A549 (cell line): ENCODE data around the gene OGFOD2. TPM values are rescaled to one million over a fixed set of nuclear protein-coding genes. Genes with fewer than 3 reads are reported as not detected.

Experiments used
- ATAC-seq, 2 experiments: fragments of 200-7000 bp in 1 of 2; fragments of >200 bp in 1 of 2; cut with Nextera tagmentation in 1 of 2; cut with Tn5 transposase in 1 of 2; 3 replicates each; pipeline versions ENCODE4 v1.8.0 to v1.9.1; 2018 to 2020; ENCODE audit warnings: mild to moderate bottlenecking in 1 of 2, moderate library complexity in 1 of 2
- CTCF ChIA-PET: fragments of 300-600 bp; sonication (Branson Sonifier 250); formaldehyde crosslinking; extraction: SDS; loops from one replicate; lab custom pipeline; 2021; ENCODE audit warnings: antibody characterized with exemption, inconsistent platforms; lab: Yijun Ruan, JAX
- POLR2A ChIA-PET: fragments of 350-600 bp; formaldehyde crosslinking; extraction: SDS; loops from one replicate; lab custom pipeline; 2021; ENCODE audit warnings: antibody characterized with exemption, inconsistent platforms; lab: Yijun Ruan, JAX
- DNase-seq, 2 experiments: peaks; one replicate each; pipeline versions ENCODE4 v3.0.0 to v3.0.0-alpha.2; 2011 to 2016; ENCODE audit warnings: low read depth in 1 of 2, low spot score in 1 of 2
- FAIRE-seq: peaks from 2 replicates; lab custom pipeline; 2011; peaks lifted over from hg19 to GRCh38; lab: Jason Lieb, UNC
- H3K27ac ChIP-seq, 2 experiments: fragments of >200 bp; sonication (Bioruptor Twin); formaldehyde crosslinking; 3 replicates each; pipeline ENCODE4 v1.5.1; 2016 to 2017
- H3K4me1 ChIP-seq: fragments of >200 bp; sonication (Bioruptor Twin); formaldehyde crosslinking; 3 replicates; pipeline ENCODE4 v1.6.1; 2016
- H3K4me2 ChIP-seq: fragments of >200 bp; sonication (Bioruptor Twin); formaldehyde crosslinking; 3 replicates; pipeline ENCODE4 v1.6.1; 2016
- H3K4me3 ChIP-seq: fragments of >200 bp; sonication (Bioruptor Twin); formaldehyde crosslinking; 3 replicates; pipeline ENCODE4 v1.5.1; 2016
- H3K9me3 ChIP-seq: fragments of >200 bp; sonication (Bioruptor Twin); formaldehyde crosslinking; 3 replicates; pipeline ENCODE4 v1.6.1; 2016
- ATOH8 ChIP-seq: fragments of 250-450 bp; sonication (Bioruptor Pico); IDR thresholded peaks from 2 replicates; pipeline ENCODE4 v1.5.0; 2020; ENCODE audit warnings: low read depth, mild to moderate bottlenecking, moderate library complexity
- CTCF ChIP-seq: fragments of >200 bp; sonication (Bioruptor Twin); formaldehyde crosslinking; IDR thresholded peaks from 3 replicates; pipeline ENCODE4 v1.5.1; 2016
- HEYL ChIP-seq: fragments of 250-450 bp; sonication (Bioruptor Pico); IDR thresholded peaks from 2 replicates; pipeline ENCODE4 v1.8.0; 2021; ENCODE audit warnings: mild to moderate bottlenecking, moderate library complexity
- HMGXB4 ChIP-seq: fragments of 250-450 bp; sonication (Bioruptor Pico); IDR thresholded peaks from 2 replicates; pipeline ENCODE4 v1.5.0; 2021; ENCODE audit warnings: mild to moderate bottlenecking, moderate library complexity, borderline replicate concordance
- HOXA7 ChIP-seq: fragments of 250-450 bp; sonication (Bioruptor Pico); IDR thresholded peaks from 2 replicates; pipeline ENCODE4 v1.5.0; 2020; ENCODE audit warnings: mild to moderate bottlenecking, moderate library complexity
- HOXB13 ChIP-seq: fragments of 250-450 bp; sonication (Bioruptor Pico); IDR thresholded peaks from 2 replicates; pipeline ENCODE4 v1.5.0; 2020; ENCODE audit warnings: low read depth, mild to moderate bottlenecking, moderate library complexity
- HOXB5 ChIP-seq: fragments of 250-450 bp; sonication (Bioruptor Pico); IDR thresholded peaks from 2 replicates; pipeline ENCODE4 v1.5.0; 2020; ENCODE audit warnings: mild to moderate bottlenecking, moderate library complexity
- JUN ChIP-seq, 2 experiments: fragments of >200 bp; sonication (Bioruptor Twin); formaldehyde crosslinking; IDR thresholded peaks; 2 replicates in 1 of 2; 3 replicates in 1 of 2; pipeline ENCODE4 v1.6.1; 2016 to 2017
- MAFK ChIP-seq: fragments of 450-650 bp; IDR thresholded peaks from 2 replicates; pipeline ENCODE4 v1.6.1; 2014; ENCODE audit not compliant: partially characterized antibody
- MAX ChIP-seq: IDR thresholded peaks from 2 replicates; pipeline ENCODE4 v1.6.1; 2012
- NPAS2 ChIP-seq: fragments of 250-450 bp; sonication (Bioruptor Pico); IDR thresholded peaks from 2 replicates; pipeline ENCODE4 v1.8.0; 2022; ENCODE audit warnings: mild to moderate bottlenecking, moderate library complexity, borderline replicate concordance
- NR3C1 ChIP-seq: fragments of >200 bp; sonication (Bioruptor Twin); formaldehyde crosslinking; IDR thresholded peaks from 3 replicates; pipeline ENCODE4 v1.6.1; 2017
- POLR2AphosphoS2 ChIP-seq: conservative IDR thresholded peaks from 2 replicates; pipeline ENCODE4 v1.6.1; 2012; ENCODE audit warnings: low read length, improper control_type of control experiment, inconsistent platforms
- RARB ChIP-seq: fragments of 250-450 bp; sonication (Bioruptor Pico); IDR thresholded peaks from 2 replicates; pipeline ENCODE4 v1.8.0; 2021; ENCODE audit warnings: mild to moderate bottlenecking, moderate library complexity
- USF2 ChIP-seq: fragments of 450-650 bp; IDR thresholded peaks from 2 replicates; pipeline ENCODE4 v1.6.1; 2014; ENCODE audit warnings: antibody characterized with exemption
- WGBS: methylation state at CpG from one replicate; pipeline ENCODE4 v1.1.6; 2017; ENCODE audit errors: missing lambda C conversion rate; 5-methylcytosine and 5-hydroxymethylcytosine counted together
- polyA plus RNA-seq, 4 experiments: library from polyadenylated mRNA; depleted of rRNA in 3 of 4; stranded (reverse); fragments of >200 nt; fragmentation: RNase III in 1 of 4; extraction: RNeasy Plus Mini Kit Qiagen cat#74134 plus additional on column Dnase treatment in 1 of 4; gene quantifications; 2 replicates in 3 of 4; 3 replicates in 1 of 4; pipeline ENCODE4 v1.2.3, GENCODE V29; 2011 to 2017

The OGFOD2 gene
- polyA plus RNA-seq, 2 of the 4 experiments (the other 2 are of a cell fraction) = 11.0 to 18.2 TPM

- FAIRE-seq = no peak
- WGBS = 94% methylated on average over 14 of the region's 14 CpGs
- POLR2A ChIA-PET = no interaction called here
- CTCF ChIA-PET = interaction anchor here (1.7 kb wide), 1 partner anchor 64 kb away, joined by 4 read pairs; no protein-coding TSS in a partner anchor
- ATAC-seq = no peak
- Histone ChIP-seq H3K4me1 (0 out of 3 replicates have a peak, but pooled peaks cover 3% of the 10 kb centered on the region), H3K4me2 (no peak overlapping the region)
- no peak for TF ChIP-seq RARB (CRISPR knock-in tag)
- no peak for TF ChIP-seq JUN (IDR thresholded peaks at IDR 0.05)
- TF ChIP-seq HOXA7 (CRISPR knock-in tag) = no peak
- no peak for TF ChIP-seq MAFK
- TF ChIP-seq, all 56 proteins: peak for 0
- DNase-seq = no peak
- Histone ChIP-seq H3K4me3 (no peak overlapping the region), H3K27ac (no peak overlapping the region), H3K9me3 (no peaks in the 10 kb centered on the region)
Measured at GRCh38 chr12:122929148-122929538, 45.9 kb upstream of the OGFOD2 start.

- CTCF ChIA-PET = interaction anchor here (1.0 to 3.0 kb wide), 5 partner anchors 10 to 136 kb away, joined by 3 to 10 read pairs (median 4); no protein-coding TSS in a partner anchor
- Histone ChIP-seq H3K4me3 (no peak overlapping the region), H3K9me3 (no peaks in the 10 kb centered on the region)
- ATAC-seq (peak; percentile 14 to 26; a peak in 2 of 6 replicates), FAIRE-seq (no peak)
- whole genome bisulfite sequencing = 86% methylated on average over 18 of the region's 23 CpGs
- POLR2A ChIA-PET = no interaction called here
- TF ChIP-seq HMGXB4 (no peak), HOXB5 (no peak), ATOH8 (no peak), HOXB13 (CRISPR knock-in tag) (no peak)
- TF ChIP-seq, all 56 proteins: peak for 0
- Histone ChIP-seq H3K4me1 (0 out of 3 replicates have a peak, but pooled peaks cover 3% of the 10 kb centered on the region), H3K4me2 (no peak overlapping the region), H3K27ac (no peak overlapping the region)
- DNase-seq = no peak
Measured at GRCh38 chr12:122929812-122930211, 45.2 kb upstream of the OGFOD2 start.

GRCh38 chr12:122932207-122932606 lies 42.8 kb upstream of the OGFOD2 start:
- CTCF ChIA-PET = interaction anchor here (1.8 to 3.0 kb wide), 2 partner anchors 14 to 71 kb away, joined by 7 to 10 read pairs; no protein-coding TSS in a partner anchor
- no peaks in the 10 kb centered on the region for H3K4me1 ChIP-seq
- H3K4me2 ChIP-seq = no peak overlapping the region
- no peak overlapping the region for H3K27ac ChIP-seq
- ATAC-seq (no peak), DNase-seq (no peak), FAIRE-seq (no peak)
- no peaks in the 10 kb centered on the region for H3K9me3 ChIP-seq
- POLR2A ChIA-PET = no interaction called here
- WGBS = 87% methylated on average over 8 of the region's 8 CpGs
- TF ChIP-seq CTCF (no peak), USF2 (no peak), NPAS2 (CRISPR knock-in tag) (no peak), POLR2AphosphoS2 (no peak), NR3C1 (no peak), HEYL (CRISPR knock-in tag) (no peak), MAX (no peak)
- no peak overlapping the region for H3K4me3 ChIP-seq
